GM21360 (cell line): ENCODE results near the gene SPATA45.

ENCODE experiments used
- ATAC-seq: cut with Tn5 transposase; IDR thresholded peaks from one replicate; pipeline ENCODE4 v1.9.1; 2021; ENCODE audit warnings: mild to moderate bottlenecking, moderate library complexity; ENCODE audit not compliant: unreplicated experiment

Gene SPATA45

DNA sequence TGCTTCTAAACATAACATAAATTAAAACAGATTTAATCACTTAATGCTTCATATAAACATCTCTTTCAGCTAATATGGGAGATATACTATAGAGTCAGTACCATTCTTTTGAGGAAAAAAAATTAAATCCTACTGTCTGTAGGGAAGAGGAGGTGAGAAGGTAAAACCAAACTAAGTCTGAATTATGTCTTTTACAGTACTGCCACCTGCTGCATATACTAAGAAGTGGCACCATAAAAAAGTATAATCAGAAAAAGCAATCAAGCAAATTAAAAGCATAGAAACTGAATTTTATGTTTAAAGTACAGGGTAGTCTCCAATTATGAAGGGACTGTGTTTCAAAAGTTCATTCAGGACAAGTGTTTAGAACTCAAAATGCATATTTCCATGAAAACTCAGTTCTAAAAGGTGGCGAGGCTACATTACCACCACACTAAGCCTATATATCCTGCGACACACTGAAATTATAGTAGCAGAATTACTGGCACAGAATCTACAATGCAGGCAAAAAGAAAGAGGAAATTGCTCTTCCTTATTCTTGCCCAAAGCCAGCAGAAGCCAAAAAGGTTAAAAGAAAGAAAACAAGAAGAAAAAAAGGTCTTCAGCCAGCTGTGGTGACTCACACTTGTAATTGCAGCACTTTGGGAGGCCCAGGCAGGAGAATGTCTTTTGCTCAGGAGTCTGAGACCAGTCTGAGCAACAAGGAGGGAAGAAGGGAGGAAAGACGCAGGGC, 64.9 kb downstream of the SPATA45 start:
- no peak for ATAC-seq

DNA sequence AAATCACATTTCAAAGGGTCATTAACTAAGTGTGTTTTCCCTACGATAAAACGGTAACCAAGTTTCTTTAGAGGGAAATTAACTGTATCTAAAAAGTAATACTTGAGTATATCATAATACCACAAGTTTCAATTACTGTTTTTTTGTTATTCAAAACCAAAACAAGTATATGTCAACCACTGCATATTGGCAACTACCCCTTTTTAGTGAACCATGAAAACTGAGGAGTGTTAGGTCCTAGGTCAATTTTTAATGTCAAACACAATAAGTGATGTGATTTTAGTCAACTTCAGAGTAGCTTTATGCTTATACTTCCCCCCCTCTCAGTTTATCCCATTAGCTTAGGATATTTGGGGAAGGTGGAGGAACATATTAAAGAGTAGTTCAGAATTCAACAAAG, 66.2 kb downstream of the SPATA45 start:
- ATAC-seq: no peak

DNA sequence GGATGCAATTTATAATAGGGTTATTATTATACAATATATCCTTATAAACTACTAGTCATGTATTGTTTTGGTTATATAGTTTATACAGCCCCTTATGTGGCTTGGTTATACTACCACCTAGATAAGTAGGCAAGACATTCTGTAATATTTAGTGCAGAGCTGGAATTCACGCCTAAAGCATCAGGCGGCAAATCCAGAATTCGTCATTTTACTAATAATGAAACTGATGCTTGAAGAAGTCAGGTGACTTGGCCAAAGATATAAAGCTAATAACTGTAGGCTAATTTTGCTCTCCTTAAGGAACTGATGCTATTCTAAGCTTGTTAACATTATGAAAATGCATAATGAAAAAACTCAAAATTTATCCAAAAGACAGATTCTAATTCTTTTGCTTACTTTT, 66.7 kb downstream of the SPATA45 start:
- ATAC-seq: no peak
